CD4-positive, alpha-beta T cell treated with Interleukin-10 for 1 hour (primary cell): ENCODE results near the gene RYR2.

Experiments used
- DNase-seq: peaks from one replicate; pipeline ENCODE4 v3.0.0-alpha.2; 2020

Gene RYR2

GRCh38 chr1:237033061-237033460 lies 8.9 kb upstream of the RYR2 start:
- DNase-seq, result no peak

GRCh38 chr1:237033804-237034203 lies 8.2 kb upstream of the RYR2 start:
- no peak for DNase-seq

GRCh38 chr1:237035759-237036158 lies 6.2 kb upstream of the RYR2 start:
- DNase-seq, result no peak

- DNase-seq, result no peak
These were observed 3.8 kb upstream of the RYR2 start for GRCh38 chr1:237038211-237038610.

- DNase-seq, result no peak
These were observed 1.2 kb upstream of the RYR2 start for GRCh38 chr1:237040823-237041222.

- DNase-seq, result no peak
These were observed 556 bp upstream of the RYR2 start for GRCh38 chr1:237041461-237041794.

- DNase-seq, result no peak
These were observed 525 bp downstream of the RYR2 start for GRCh38 chr1:237042526-237042891.

- DNase-seq, result no peak
These were observed 1.1 kb downstream of the RYR2 start for GRCh38 chr1:237042892-237043576.

- no peak for DNase-seq
These were observed 2.1 kb downstream of the RYR2 start for GRCh38 chr1:237043846-237044636.

- DNase-seq, result no peak
These were observed 3.5 kb downstream of the RYR2 start for GRCh38 chr1:237045278-237046016.

- no peak for DNase-seq
These were observed 6.8 kb downstream of the RYR2 start for GRCh38 chr1:237048803-237049202.

- DNase-seq, result no peak
These were observed 8.2 kb downstream of the RYR2 start for GRCh38 chr1:237050185-237050584.

GRCh38 chr1:237050915-237051314 lies 8.9 kb downstream of the RYR2 start:
- DNase-seq, result no peak

- DNase-seq, result no peak
These were observed 12.3 kb downstream of the RYR2 start for GRCh38 chr1:237054313-237054712.

GRCh38 chr1:237058470-237058869 lies 16.5 kb downstream of the RYR2 start:
- DNase-seq, result no peak

- DNase-seq, result no peak
These were observed 17.3 kb downstream of the RYR2 start for GRCh38 chr1:237059244-237059643.

GRCh38 chr1:237062976-237063375 lies 21.0 kb downstream of the RYR2 start:
- no peak for DNase-seq

- no peak for DNase-seq
These were observed 23.9 kb downstream of the RYR2 start for GRCh38 chr1:237065903-237066302.

GRCh38 chr1:237070519-237070918 lies 28.5 kb downstream of the RYR2 start:
- no peak for DNase-seq

GRCh38 chr1:237071641-237072420 lies 29.8 kb downstream of the RYR2 start:
- no peak for DNase-seq

GRCh38 chr1:237074371-237075117 lies 32.6 kb downstream of the RYR2 start:
- DNase-seq, result no peak

GRCh38 chr1:237084341-237085077 lies 42.5 kb downstream of the RYR2 start:
- no peak for DNase-seq
